HG02623 (cell line): ENCODE data around the gene DDX56.
"Not testable (repeated sequence)": the region's sequence is repeated elsewhere in the genome, so short reads cannot be mapped to it uniquely, and the experiment has no call there.

Experiments
- ATAC-seq: cut with Tn5 transposase; IDR thresholded peaks from one replicate; pipeline ENCODE4 v1.9.1; 2021; ENCODE audit warnings: moderate library complexity; ENCODE audit not compliant: unreplicated experiment

The DDX56 gene

DNA sequence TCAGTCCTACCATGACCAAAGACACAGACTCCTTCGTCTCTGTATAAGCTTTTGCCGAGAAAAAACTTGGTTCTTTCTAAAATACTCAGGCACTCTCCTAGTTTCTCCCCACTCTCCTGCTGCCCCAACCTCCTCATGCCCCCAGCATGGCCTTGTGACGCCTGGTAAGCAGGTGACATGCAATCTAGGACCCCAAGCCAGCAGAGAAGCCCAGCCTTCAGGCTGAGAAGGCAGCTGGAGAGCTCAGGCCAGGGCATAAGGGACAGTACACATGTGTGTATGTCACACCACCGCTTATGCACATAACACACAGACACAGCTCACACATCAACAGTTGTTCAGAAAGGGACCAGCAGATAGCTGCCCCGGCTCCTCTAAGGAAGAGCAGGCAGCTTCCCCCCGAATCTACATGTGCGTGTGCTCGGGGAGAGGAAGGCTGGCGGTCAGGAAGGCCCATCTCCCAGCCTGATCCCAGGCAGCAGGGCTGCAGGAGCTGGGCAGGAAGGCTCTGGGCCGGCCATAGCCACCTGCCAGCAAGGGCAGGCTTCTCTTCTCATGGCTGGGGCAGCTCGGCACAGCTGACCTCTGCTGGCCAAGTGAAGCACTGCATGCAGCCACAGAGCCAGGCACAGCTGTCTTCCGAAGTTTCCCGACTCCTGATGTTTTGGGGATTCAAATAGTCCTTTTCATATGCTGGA is 8.5 kb downstream of the DDX56 start:
- no peak for ATAC-seq

DNA sequence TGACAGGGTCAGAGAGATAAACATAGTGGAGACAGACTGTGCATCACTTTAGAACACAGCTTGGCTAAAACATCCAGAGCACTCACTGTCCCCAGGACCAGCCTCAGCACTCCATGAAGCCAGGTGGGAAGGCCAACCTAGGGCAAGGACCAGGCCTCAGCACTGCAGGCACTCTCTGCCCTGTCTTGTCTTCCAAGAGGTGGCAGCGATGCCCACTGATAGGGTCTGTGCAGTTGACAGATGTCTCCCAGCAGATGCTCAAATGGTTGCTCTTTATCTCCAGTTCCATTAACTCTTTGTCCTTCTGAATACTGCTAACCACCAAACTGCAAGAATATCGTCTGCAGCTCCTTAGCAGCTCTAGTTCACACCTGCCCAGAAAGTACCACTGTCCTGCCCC is 9.1 kb downstream of the DDX56 start:
- no peak for ATAC-seq

DNA sequence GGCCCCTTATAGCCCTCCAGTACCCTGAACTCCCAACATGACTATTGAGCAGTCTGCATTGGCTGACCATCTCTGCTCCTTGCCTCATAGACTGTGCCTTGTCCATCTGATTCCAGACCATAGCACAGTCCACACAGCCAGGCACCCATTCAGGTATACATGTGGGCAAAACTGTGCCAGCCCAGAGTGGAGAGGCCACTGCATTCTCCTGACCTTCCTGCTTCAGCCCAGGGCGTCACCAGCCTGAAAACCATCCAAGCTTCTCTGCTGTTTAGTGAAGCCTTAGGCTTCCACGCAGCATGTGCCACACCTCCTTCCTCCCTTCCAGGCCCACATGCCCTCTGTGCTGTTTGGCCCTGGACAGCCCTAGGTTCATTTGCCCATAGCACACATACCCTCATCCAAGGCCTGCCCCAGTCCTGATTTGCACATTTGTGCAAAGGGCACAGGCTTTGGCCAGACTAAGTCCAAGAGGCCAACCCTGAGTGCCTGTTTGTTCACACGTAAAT is 10.5 kb downstream of the DDX56 start:
- no peak for ATAC-seq

DNA sequence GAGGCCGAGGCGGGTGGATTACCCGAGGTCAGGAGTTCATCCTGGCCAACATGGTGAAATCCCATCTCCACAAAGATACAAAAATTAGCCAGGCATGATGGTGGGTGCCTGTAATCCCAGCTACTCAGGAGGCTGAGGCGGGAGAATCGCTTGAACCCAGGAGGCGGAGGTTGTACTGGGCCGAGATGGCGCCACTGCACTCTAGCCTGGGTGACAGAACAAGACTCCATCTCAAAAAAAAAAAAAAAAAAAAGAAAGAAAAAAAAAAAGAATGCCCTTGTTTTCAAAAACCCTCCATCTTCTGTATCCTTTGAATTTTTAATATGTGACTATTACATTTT is 11.1 kb downstream of the DDX56 start:
- not testable (repeated sequence) for ATAC-seq

DNA sequence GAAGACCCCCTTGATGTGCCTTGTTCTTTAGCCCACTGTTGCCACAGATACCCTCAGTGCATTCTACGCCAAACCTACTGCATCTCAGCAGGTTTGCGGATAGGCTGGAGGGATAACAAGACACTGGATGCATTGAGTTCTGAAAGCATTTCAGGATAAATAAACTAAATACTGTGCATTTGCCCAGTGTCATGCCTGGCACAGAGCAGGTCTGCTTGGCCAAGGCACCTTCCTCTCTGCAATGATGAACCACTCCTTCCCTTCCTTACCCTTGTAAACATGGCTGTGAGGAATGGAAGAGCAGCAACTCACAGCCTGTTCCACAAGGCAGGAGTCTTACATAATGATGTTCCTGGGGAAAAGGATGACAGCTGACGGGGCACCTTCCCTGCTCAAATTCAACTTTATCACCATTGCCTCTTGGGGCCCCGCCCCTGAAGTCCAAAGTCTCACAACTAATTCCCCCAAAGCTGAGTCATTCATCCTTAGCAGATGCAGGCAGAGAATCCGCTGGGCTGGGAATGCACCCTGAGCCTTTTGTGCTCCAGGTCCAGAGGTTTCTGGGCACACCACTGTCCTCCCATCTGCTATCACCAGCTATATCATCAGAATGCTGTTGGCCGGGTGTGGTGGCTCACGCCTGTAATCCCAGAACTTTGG is 11.6 kb downstream of the DDX56 start:
- no peak for ATAC-seq

DNA sequence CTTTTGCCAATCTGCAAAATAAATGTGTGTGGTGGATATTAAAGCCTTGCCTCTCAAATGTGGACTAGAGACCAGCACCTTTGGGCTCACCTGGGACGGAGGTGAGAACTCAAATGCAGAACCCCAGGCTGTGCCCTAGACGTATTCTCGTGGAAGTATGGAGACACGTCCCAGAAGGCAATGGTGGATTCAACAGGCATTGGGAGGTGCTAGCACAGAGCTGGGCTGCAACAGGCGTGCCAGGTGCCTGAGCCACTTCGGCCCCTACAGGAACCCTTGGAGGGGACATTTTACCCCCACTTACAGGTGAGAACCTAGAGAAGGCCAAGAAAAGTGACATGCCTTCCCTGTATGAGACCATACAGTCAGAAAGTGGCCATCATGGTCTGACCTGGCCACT is 12.2 kb downstream of the DDX56 start:
- ATAC-seq = no peak

DNA sequence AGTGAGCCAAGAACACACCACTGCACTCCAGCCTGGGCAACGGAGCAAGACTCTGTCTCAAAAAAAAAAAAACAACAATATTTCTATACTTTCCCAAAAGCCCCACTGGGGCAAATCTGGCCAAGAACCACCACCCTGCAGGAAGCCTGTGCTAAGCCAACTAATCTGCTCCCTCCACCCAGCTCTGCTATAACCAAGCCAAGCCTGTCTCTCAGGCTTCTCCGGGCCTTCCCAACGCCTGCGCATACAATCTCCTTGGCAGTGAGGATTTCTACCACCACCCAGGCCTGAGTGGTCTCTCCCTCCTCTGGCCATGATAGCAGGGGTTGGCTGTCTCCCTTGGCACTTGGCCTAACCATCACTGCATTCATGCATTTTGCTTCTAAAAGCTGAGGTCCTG is 14.2 kb downstream of the DDX56 start:
- ATAC-seq = no peak

DNA sequence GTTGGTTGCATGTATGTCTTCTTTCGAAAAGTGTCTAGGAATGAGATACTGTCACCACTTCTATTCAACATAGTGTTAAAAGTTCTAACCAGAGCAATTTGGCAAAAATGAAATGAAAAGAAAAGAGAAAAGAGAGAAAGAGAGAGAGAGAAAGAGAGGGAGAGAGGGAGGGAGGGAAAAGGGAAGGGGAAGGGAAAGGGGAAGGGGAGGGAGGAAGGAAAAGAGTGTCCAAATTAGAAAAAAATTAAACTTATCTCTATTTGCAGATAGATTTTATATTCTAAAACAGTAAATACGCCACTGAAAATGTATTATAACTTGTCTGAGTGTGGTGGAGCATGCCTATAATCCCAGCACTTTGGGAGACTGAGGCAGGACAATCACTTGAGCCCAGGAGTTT is 16.2 kb downstream of the DDX56 start:
- no peak for ATAC-seq

DNA sequence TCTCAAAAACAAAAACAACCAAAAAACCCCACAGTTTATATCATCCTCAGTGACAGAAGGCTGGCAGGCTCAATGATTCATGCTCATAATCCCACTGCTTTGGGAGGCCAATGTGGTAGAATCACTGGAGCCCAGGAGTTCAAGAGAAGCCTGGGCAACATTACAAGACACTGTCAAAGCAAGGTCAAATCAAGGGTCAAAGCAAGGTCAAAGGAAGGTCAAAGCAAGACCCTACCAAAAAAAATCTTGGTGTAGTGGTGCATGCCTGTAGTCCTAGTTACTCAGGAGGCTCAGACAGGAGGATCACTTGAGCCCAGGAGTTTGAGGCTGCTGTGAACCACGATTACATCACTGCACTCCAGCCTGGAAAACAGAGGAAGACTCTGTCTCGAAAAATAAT is 18.4 kb downstream of the DDX56 start:
- ATAC-seq = no peak

DNA sequence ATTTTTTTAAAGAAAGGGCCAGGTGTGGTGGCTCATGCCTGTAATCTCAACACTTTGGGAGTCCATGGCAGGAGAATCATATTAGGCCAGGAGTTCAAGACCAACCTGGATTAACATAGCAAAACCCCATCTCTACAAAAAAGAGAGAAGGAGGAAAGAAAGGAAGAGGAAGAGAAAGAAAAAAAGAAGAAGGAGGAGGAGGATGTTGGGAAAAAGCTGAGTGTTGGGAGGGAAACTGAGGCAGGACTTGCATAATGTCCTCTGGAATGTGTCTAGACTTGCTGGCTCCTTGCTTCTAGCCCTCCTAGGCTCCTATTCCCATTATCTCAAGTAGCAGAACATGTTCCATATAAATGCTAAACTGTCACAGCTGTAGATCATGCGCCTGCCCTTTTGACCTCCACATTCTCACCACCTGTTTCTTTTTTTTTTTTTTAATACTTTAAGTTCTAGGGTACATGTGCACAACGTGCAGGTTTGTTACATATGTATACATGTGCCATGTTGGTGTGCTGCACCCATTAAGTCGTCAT is 21.2 kb downstream of the DDX56 start:
- not testable (repeated sequence) for ATAC-seq

DNA sequence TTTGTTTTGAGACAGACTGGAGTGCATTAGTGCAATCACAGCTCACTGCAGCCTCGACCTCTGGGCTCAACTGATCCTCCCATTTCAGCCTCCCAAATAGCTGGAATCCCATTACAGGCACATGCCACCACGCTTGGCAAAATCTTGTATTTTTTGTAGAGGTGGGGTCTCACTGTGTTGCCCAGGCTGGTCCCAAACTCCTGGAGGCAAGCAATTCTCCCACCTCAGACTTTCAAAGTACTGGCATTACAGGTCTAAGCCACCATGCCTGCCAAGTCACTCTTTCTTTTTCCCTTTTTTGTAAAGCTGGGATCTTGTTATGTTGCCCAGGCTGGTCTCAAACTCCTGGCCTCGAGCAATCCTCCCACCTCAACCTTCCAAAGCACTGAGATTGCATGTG is 24.3 kb downstream of the DDX56 start:
- no peak for ATAC-seq

DNA sequence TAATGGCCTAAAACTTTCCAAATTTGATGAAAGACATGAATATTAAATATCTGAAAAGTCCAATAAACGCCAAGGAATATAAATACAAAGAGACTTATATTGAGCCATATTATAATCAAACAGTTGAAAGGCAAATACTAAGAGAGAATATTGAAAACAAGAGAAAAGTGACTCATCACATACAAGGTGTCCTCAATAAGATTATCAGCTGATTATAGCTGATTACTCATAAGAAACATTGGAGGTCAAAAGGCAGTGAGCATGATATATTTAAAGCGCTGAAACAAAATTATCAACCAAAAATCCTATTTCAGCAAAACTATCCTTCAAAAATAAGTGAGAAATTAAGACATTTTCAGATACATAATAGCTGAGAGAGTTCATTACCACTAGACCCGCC is 24.8 kb downstream of the DDX56 start:
- no peak for ATAC-seq

DNA sequence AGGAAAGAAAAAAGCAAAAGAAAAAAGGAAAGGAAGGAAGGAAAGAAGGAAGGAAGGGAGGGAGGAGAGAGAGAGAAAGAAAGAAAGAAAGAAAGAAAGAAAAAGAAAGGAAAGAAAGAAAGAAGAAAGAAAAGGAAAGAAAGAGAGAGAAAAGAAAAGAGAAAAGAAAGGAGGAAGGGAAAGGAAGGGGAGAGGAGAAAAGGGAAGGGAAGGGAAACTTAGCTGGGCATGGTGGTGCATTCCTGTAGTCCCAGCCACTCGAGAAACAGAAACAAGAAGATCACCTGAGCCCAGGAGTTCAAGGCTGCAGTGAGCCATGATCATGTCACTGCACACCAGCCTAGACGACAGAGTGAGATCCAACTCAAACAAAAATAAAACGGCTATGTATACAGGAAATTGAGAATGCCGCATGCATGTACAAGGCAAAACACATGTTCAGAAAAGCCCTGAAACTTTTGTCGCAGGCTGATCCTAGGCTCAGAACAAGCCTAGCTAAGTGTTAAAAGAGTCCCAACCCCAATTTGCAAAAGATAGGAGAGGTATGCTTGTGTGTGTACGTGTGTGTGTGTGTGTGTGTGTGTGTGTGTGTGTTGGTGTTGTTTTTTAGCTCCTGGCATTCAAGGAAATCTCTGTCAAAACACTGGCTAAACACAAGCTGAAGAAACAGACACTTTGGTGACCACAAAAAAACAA is 26.0 kb downstream of the DDX56 start:
- no peak for ATAC-seq

DNA sequence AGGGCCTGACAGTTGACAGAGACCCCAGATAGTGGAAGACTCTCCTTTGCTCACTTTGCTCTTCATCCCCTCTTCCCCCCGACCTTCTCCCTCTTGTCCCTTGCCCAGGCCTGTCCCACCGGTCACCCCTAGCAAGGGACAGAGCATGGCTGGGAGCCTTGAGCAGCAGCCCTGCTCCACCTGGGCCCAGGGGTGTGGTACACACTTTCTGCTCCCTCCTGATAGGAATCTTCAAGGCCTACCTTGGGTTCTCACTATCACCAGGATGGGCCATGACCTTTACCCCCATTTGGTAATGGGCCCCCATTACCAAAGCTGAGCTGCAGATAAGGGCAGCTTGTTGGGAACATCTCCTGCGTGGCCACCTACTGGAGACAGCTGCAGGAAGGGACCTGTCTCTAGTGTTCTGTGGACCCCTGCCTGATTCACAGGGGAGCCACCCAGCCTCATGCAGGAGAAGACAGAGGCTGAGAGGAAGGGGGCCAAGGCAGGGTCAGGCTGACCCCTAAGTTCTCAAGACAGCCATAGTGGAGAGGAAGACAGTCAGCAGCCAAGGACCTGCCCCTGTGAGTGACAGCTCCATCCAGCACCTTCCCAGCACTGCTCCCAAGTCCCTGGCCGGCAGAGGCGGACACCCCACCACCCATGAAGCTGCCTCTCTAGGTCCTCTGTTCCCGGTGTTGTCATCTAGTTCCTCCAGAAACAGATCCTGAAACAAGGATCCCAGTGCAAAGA is 31.7 kb downstream of the DDX56 start:
- no peak for ATAC-seq

DNA sequence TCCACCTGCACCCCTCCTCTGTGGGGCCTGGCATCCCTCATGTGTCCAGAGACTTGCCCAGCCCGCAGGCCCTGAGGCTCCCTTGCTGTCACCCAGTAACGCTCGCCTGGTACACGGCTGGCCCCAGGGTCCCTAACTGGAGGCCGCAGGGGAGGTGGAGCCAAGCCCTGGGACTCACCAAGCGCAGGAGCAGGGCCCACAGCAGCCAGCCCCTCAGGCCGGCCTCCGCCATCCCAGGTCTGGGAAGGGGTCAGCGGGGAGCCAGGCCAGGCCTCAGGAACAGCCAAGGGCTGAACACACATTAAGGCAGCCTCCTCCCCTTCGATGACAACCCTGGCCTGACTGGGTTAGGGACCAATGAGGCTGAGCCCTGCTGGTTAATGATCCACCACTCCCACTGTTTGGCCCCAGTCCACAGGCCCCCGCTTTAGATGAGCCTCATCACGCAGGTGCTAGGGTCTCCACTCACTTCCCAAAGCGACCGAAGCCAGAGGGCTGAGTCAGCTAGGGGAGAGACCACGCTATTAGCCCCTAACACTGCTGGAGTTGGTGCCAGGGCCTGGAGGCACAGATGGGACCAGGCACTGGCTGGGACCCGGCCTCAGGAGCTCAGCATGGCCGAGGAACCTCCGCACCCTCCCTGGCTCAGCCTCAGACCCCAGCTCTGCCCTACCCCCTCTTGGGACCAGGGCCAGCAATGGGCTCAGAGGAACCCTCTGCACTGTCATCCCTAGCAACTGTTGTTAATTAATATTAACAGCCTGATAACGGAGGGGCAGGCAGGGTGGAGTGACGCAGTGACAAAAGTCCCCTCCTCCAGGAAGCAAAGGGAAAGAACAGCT is 32.5 kb downstream of the DDX56 start, which contains the start of gene NPC1L1:
Gene NPC1L1, minus strand, starts transcription at position 303 of the 842 bp plus-strand sequence. Its CDS starts 71 bp downstream, at position 232.
- no peak for ATAC-seq

DNA sequence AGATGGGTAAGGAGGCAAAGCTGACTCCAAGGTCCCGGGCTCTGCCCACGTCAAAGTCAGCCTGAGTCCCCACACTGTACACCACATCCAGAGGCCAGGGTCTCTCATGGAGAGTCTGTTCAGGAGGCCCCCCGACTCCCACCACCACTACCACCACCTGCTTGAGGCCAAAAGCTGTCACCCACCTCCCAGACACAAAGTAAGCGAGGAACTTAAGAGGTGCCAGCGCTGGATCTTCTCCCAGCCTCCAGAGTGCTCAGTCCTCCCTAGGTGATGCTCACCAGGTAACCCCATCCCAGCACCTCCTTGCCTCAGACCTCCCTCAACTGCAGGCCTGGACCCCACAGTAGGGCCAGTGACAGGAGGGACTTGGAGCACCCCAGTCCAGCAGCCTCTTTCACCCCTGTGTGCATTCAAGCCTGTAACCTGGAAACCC is 33.1 kb downstream of the DDX56 start:
- no peak for ATAC-seq

DNA sequence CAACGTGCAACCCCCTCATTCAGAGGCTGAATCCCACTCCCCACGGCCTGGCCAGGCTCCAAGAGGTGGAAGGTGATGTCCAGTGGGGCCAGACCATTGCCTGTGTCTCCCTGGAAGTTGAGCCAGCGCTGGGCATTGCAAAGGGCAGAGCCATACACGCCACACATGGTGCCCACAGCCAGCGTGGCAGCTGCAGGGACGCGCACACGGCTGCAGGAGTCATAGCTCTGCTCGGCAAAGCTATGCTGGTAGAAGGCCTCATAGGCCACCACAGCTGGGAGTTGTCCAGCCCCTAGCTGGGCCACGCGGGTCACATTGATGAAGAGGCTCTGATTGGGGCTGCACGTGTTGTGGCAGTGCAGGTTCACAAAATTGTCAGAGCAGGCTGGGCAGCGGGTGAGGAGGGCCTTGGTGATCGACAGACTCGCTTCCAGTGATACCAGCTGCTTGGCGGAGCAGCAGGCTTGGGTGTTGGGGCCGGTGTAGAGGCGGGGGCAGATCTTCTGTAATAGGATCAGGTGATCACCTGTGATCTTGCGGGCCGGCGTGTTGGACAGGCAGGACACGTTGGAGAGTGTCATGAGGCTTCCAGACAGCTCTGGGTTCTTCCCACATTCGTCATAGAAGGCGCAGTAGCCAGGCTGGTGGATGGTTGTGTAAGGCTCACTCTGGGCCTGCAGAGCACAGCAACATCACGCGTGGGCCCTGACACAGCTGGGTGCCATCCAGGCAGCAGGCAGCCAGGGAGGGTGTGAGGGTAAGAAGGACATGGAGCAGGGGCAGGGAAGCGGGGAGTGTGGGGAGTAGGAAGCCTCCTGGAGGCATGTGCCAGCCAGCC is 33.8 kb downstream of the DDX56 start:
- no peak for ATAC-seq

DNA sequence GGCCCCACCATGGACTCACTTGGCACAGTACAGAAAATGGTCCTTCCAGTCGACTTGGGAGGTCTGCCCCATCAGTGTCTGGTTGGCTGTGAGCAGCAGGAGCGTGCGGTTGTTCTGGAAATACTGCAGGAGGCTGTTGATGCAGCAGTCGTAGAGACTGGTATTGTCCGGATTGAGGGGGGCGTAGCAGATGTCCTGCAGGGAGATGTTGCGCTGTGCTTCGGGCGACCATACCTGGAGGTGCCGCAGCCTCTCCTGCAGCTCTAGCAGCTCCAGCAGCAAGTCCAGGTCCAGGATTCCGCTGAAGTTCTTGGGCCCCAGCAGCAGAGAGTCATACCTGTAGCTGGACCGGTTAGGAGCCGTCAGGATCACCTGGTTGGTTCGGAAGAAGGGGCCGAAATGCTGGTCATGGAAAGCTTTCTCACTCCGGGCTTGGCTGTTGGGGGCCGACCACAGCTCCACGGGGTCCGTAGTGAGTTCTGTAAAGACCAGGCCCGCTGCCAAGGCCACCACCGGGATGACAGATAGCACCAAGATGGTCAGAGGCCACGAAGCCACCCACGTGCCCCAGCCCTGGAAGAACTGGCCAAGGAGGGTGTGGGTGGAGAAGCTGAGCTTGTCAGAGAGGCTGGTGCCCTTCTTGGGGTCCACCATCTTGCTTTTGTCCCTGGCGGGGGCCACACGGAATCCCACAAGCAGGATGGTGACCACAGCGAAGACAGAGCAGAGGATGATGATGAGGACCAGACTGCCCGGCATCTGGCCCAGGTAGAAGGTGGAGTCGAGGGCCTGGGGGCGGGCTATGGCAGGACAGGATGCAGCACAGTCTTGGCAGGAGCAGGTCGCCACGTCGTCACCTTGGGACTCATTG is 34.7 kb downstream of the DDX56 start:
- no peak for ATAC-seq
